HG02678 (cell line): ENCODE data around the gene PERP.

Source experiments
- ATAC-seq: cut with Tn5 transposase; IDR thresholded peaks from one replicate; pipeline ENCODE4 v1.9.1; 2021; ENCODE audit warnings: mild to moderate bottlenecking, moderate library complexity; ENCODE audit not compliant: unreplicated experiment

PERP gene

GRCh38 chr6:138063726-138064125 is 43.5 kb downstream of the PERP start:
- no peak for ATAC-seq

- ATAC-seq = no peak
Measured at GRCh38 chr6:138054982-138055381, 52.2 kb downstream of the PERP start.

GRCh38 chr6:138052783-138053182 is 54.4 kb downstream of the PERP start:
- no peak for ATAC-seq

- no peak for ATAC-seq
Measured at GRCh38 chr6:138044972-138045371, 62.2 kb downstream of the PERP start.

GRCh38 chr6:138044458-138044857 is 62.8 kb downstream of the PERP start:
- ATAC-seq = no peak
